HepG2 (cell line): ENCODE measurements around the gene EPB41L2. TPM values are rescaled to one million over a fixed set of nuclear protein-coding genes. Genes with fewer than 3 reads are reported as not detected.

Source experiments
- ATAC-seq: fragments of 200-7000 bp; cut with Tn5 transposase; 3 replicates; pipeline ENCODE4 v1.9.1; 2020; ENCODE audit warnings: mild to moderate bottlenecking, moderate library complexity
- BruUV-seq: library from RNA; stranded (reverse); fragments of 400-500 nt; replicated peaks from 2 replicates; lab custom pipeline; 2021; lab: Mats Ljungman, UMichigan
- CTCF ChIA-PET: fragments of 300-600 bp; formaldehyde crosslinking; extraction: SDS; loops from one replicate; lab custom pipeline; 2021; ENCODE audit warnings: low total read pairs, inconsistent platforms, low intra/inter-chr PET ratio; lab: Yijun Ruan, JAX
- POLR2A ChIA-PET: fragments of 350-600 bp; sonication (Branson Sonifier 250); formaldehyde crosslinking; loops from one replicate; lab custom pipeline; 2020; ENCODE audit warnings: antibody characterized with exemption, inconsistent platforms; lab: Yijun Ruan, JAX
- DNase-seq: peaks from one replicate; pipeline ENCODE4 v3.0.0-alpha.2; 2015; ENCODE audit warnings: low spot score
- FAIRE-seq: peaks from 3 replicates; lab custom pipeline; 2011; peaks lifted over from hg19 to GRCh38; lab: Jason Lieb, UNC
- H2AFZ ChIP-seq: one replicate; pipeline ENCODE4 v1.6.1; 2011; ENCODE audit warnings: low read length, inconsistent platforms
- H3K27ac ChIP-seq: fragments of 300-600 bp; 3 replicates; pipeline ENCODE4 v1.8.0; 2011; ENCODE audit warnings: mixed run types, mild to moderate bottlenecking, mixed read lengths, low read length, inconsistent platforms; ENCODE audit not compliant: insufficient read depth; ENCODE audit errors: extremely low read length
- H3K27me3 ChIP-seq, 2 experiments: fragments of 200-600 bp in 1 of 2; 2 replicates in 1 of 2; 3 replicates in 1 of 2; pipeline versions ENCODE4 v1.6.0 to v1.8.0; 2011; ENCODE audit warnings: low read length in 2 of 2, mild to moderate bottlenecking in 2 of 2, moderate library complexity in 2 of 2, inconsistent platforms in 1 of 2; ENCODE audit not compliant: insufficient read depth in 2 of 2, control insufficient read depth in 1 of 2
- H3K36me3 ChIP-seq, 2 experiments: fragments of 200-600 bp in 1 of 2; replicated peaks in 1 of 2; 2 replicates in 1 of 2; 3 replicates in 1 of 2; pipeline versions ENCODE4 v1.5.1 to v1.8.0; 2011; ENCODE audit warnings: low read length in 2 of 2, inconsistent platforms in 1 of 2; ENCODE audit not compliant: insufficient read depth in 2 of 2, control insufficient read depth in 1 of 2
- H3K4me1 ChIP-seq: 2 replicates; pipeline ENCODE4 v1.5.1; 2012; ENCODE audit warnings: low read length, inconsistent platforms; ENCODE audit not compliant: insufficient read depth
- H3K4me2 ChIP-seq: 2 replicates; pipeline ENCODE4 v1.6.0; 2011; ENCODE audit warnings: low read depth, low read length, inconsistent platforms
- H3K4me3 ChIP-seq, 3 experiments: fragments of 200-600 bp in 1 of 3; sonication (generic), shearing (Covaris generic) in 1 of 3; replicated peaks in 1 of 3; 2 replicates each; pipeline ENCODE4 v1.5.1; 2011 to 2016; ENCODE audit warnings: low read length in 3 of 3, inconsistent platforms in 2 of 3, low read depth in 2 of 3, mild to moderate bottlenecking in 2 of 3, control low read depth in 1 of 3, mixed read lengths in 1 of 3; ENCODE audit not compliant: insufficient read depth in 1 of 3
- H3K79me2 ChIP-seq: one replicate; pipeline ENCODE4 v1.6.1; 2011; ENCODE audit warnings: low read length, inconsistent platforms; ENCODE audit not compliant: insufficient read depth
- H3K9ac ChIP-seq: 2 replicates; pipeline ENCODE4 v1.6.0; 2011; ENCODE audit warnings: mild to moderate bottlenecking, low read depth, low read length, inconsistent platforms; ENCODE audit not compliant: insufficient read depth
- H3K9me3 ChIP-seq: 2 replicates; pipeline ENCODE4 v1.5.1; 2012; ENCODE audit warnings: mild to moderate bottlenecking, low read length
- H4K20me1 ChIP-seq: 2 replicates; pipeline ENCODE4 v1.6.0; 2011; ENCODE audit warnings: inconsistent platforms, mild to moderate bottlenecking, low read length, moderate library complexity; ENCODE audit not compliant: insufficient read depth
- AGO2 ChIP-seq: fragments of 200-400 bp; formaldehyde crosslinking; optimal IDR thresholded peaks from 2 replicates; pipeline ENCODE3; 2017; ENCODE audit warnings: mild to moderate bottlenecking, low read depth, low read length, moderate library complexity
- FOXO1 ChIP-seq: sonication (generic); formaldehyde crosslinking; IDR thresholded peaks from 2 replicates; pipeline ENCODE4 v1.4.0; 2020; ENCODE audit warnings: missing genetic modification reagents
- GATAD2A ChIP-seq: IDR thresholded peaks from 2 replicates; pipeline ENCODE4 v1.6.1; 2016
- IRX3 ChIP-seq: sonication (generic); formaldehyde crosslinking; IDR thresholded peaks from 2 replicates; pipeline ENCODE4 v1.8.1; 2023; ENCODE audit warnings: mild to moderate bottlenecking, low read depth, missing genetic modification reagents, borderline replicate concordance
- MAFG ChIP-seq: sonication (generic); formaldehyde crosslinking; IDR thresholded peaks from 2 replicates; pipeline ENCODE4 v1.5.1; 2020; ENCODE audit warnings: mild to moderate bottlenecking, missing genetic modification reagents
- MYC ChIP-seq: sonication (generic); formaldehyde crosslinking; IDR thresholded peaks from 2 replicates; pipeline ENCODE4 v1.9.0; 2021; ENCODE audit warnings: missing genetic modification reagents, borderline replicate concordance
- RARA ChIP-seq: IDR thresholded peaks from 2 replicates; pipeline ENCODE4 v1.6.1; 2016; ENCODE audit warnings: missing genetic modification reagents, missing compliant biosample characterization
- RELA ChIP-seq: sonication (generic); formaldehyde crosslinking; IDR thresholded peaks from 2 replicates; pipeline ENCODE4 v1.4.0; 2020; ENCODE audit warnings: missing genetic modification reagents
- SP4 ChIP-seq: sonication (generic); formaldehyde crosslinking; IDR thresholded peaks from 2 replicates; pipeline ENCODE4 v1.8.1; 2023; ENCODE audit warnings: mild to moderate bottlenecking, missing genetic modification reagents
- ZBTB21 ChIP-seq: sonication (generic); formaldehyde crosslinking; IDR thresholded peaks from 2 replicates; pipeline ENCODE4 v1.4.0; 2020; ENCODE audit warnings: missing genetic modification reagents
- ZFYVE20 ChIP-seq: sonication (generic); formaldehyde crosslinking; IDR thresholded peaks from 2 replicates; pipeline ENCODE4 v1.8.0; 2023; ENCODE audit warnings: low read depth, mild to moderate bottlenecking, moderate library complexity, missing genetic modification reagents, borderline replicate concordance
- ZNF230 ChIP-seq: sonication (generic); formaldehyde crosslinking; IDR thresholded peaks from 2 replicates; pipeline ENCODE4 v1.4.0; 2020; ENCODE audit warnings: mild to moderate bottlenecking, missing genetic modification reagents
- ZNF329 ChIP-seq: sonication (generic); formaldehyde crosslinking; IDR thresholded peaks from 2 replicates; pipeline ENCODE4 v1.9.0; 2021; ENCODE audit warnings: low read depth, mild to moderate bottlenecking, missing genetic modification reagents
- ZNF333 ChIP-seq: sonication (generic); formaldehyde crosslinking; IDR thresholded peaks from 2 replicates; pipeline ENCODE4 v1.4.0; 2020; ENCODE audit warnings: mild to moderate bottlenecking, missing genetic modification reagents, borderline replicate concordance
- ZNF44 ChIP-seq: sonication (generic); formaldehyde crosslinking; IDR thresholded peaks from 2 replicates; pipeline ENCODE4 v1.5.1; 2020; ENCODE audit warnings: mild to moderate bottlenecking, missing genetic modification reagents
- ZNF496 ChIP-seq: sonication (generic); formaldehyde crosslinking; IDR thresholded peaks from 2 replicates; pipeline ENCODE4 v1.8.1; 2023; ENCODE audit warnings: mild to moderate bottlenecking, moderate library complexity, missing genetic modification reagents; ENCODE audit not compliant: insufficient replicate concordance
- WGBS: methylation state at CpG from one replicate; pipeline ENCODE4 v1.1.6; 2017; ENCODE audit warnings: low lambda C conversion rate; 5-methylcytosine and 5-hydroxymethylcytosine counted together
- in situ Hi-C: cut with HindIII; loops from 2 replicates; pipeline ENCODE4 v1.10.0; 2017; ENCODE audit warnings: low pct_unique_long_range_greater_than_20kb; ENCODE audit not compliant: extremely low pct_ligation_motif_present
- intact Hi-C: fragments of 100-400 bp; cut with micrococcal nuclease; formaldehyde crosslinking; loops from one replicate; pipeline ENCODE4 v1.10.0; 2022; ENCODE audit not compliant: unreplicated experiment
- polyA plus RNA-seq, 8 experiments: library from polyadenylated mRNA; depleted of rRNA in 3 of 8; stranded (reverse) in 7 of 8; unstranded in 1 of 8; fragments of >200 nt; fragmentation: Illumina TruSeq in 4 of 8; extraction: Trizol in 4 of 8; gene quantifications; 2 replicates each; pipeline versions ENCODE4 v1.2.1 to v1.2.3, GENCODE V29; 2011 to 2016; ENCODE audit warnings: low read depth in 4 of 8, missing spikeins in 1 of 8, mixed read lengths in 1 of 8; ENCODE audit not compliant: insufficient read depth in 1 of 8
- total RNA-seq, 5 experiments: library from RNA; depleted of rRNA; stranded (reverse); fragments of >200 nt; fragmentation: Illumina TruSeq; extraction: Trizol; gene quantifications; 2 replicates each; pipeline ENCODE4 v1.2.3, GENCODE V29; 2016; ENCODE audit warnings: low read depth in 1 of 5
- TF ChIP-seq, protein P1 (sequence below): sonication (generic); formaldehyde crosslinking; IDR thresholded peaks from 2 replicates; pipeline ENCODE4 v1.9.0; 2021; ENCODE audit warnings: mild to moderate bottlenecking, missing genetic modification reagents
- TF ChIP-seq, protein P2 (sequence below): sonication (generic); formaldehyde crosslinking; IDR thresholded peaks from 2 replicates; pipeline ENCODE4 v1.8.1; 2022; ENCODE audit warnings: low read depth, mild to moderate bottlenecking, missing genetic modification reagents

Gene EPB41L2
- total and polyA plus RNA-seq, 2 of the 13 experiments (the other 11 are each of a cell fraction or from before 2014, with no cell fraction given), result 41.7 to 56.4 TPM

DNA sequence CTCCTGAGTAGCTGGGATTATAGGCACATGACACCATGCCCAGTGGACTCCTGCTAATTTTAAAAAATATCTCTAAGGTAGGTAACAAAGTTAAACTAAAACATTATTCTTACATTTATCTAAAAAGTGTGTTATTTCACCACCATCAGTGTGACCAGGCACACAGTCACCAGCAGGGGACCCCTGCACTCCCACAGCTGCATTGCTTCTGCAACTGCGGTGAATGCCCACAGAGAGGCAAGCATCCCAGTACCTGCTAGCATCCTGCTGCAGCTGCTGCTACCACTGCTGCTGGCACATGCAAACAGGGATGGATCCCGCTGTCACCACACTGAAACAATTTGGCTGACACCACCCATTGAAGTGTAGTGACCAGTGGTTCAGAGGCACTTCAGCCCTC is 21.9 kb upstream of the EPB41L2 start:
- peak; percentile 8 for FAIRE-seq
- no TSS peak for BruUV-seq
- no peak overlapping the region for H3K4me2 ChIP-seq
- TF ChIP-seq ZNF333, result no peak
- TF ChIP-seq RARA (CRISPR knock-in tag), result no peak
- TF ChIP-seq IRX3 (CRISPR knock-in tag), result no peak
- no peak for TF ChIP-seq ZNF44 (CRISPR knock-in tag)
- no peak for TF ChIP-seq ZNF230 (CRISPR knock-in tag)
- no peak for TF ChIP-seq ZBTB21 (CRISPR knock-in tag)
- TF ChIP-seq, protein P1, sequence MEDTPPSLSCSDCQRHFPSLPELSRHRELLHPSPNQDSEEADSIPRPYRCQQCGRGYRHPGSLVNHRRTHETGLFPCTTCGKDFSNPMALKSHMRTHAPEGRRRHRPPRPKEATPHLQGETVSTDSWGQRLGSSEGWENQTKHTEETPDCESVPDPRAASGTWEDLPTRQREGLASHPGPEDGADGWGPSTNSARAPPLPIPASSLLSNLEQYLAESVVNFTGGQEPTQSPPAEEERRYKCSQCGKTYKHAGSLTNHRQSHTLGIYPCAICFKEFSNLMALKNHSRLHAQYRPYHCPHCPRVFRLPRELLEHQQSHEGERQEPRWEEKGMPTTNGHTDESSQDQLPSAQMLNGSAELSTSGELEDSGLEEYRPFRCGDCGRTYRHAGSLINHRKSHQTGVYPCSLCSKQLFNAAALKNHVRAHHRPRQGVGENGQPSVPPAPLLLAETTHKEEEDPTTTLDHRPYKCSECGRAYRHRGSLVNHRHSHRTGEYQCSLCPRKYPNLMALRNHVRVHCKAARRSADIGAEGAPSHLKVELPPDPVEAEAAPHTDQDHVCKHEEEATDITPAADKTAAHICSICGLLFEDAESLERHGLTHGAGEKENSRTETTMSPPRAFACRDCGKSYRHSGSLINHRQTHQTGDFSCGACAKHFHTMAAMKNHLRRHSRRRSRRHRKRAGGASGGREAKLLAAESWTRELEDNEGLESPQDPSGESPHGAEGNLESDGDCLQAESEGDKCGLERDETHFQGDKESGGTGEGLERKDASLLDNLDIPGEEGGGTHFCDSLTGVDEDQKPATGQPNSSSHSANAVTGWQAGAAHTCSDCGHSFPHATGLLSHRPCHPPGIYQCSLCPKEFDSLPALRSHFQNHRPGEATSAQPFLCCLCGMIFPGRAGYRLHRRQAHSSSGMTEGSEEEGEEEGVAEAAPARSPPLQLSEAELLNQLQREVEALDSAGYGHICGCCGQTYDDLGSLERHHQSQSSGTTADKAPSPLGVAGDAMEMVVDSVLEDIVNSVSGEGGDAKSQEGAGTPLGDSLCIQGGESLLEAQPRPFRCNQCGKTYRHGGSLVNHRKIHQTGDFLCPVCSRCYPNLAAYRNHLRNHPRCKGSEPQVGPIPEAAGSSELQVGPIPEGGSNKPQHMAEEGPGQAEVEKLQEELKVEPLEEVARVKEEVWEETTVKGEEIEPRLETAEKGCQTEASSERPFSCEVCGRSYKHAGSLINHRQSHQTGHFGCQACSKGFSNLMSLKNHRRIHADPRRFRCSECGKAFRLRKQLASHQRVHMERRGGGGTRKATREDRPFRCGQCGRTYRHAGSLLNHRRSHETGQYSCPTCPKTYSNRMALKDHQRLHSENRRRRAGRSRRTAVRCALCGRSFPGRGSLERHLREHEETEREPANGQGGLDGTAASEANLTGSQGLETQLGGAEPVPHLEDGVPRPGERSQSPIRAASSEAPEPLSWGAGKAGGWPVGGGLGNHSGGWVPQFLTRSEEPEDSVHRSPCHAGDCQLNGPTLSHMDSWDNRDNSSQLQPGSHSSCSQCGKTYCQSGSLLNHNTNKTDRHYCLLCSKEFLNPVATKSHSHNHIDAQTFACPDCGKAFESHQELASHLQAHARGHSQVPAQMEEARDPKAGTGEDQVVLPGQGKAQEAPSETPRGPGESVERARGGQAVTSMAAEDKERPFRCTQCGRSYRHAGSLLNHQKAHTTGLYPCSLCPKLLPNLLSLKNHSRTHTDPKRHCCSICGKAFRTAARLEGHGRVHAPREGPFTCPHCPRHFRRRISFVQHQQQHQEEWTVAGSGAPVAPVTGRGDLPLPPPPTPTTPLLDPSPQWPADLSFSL (CRISPR knock-in tag), result no peak
- no peak for TF ChIP-seq AGO2
- TF ChIP-seq ZNF496 (CRISPR knock-in tag), result no peak
- no peak for TF ChIP-seq ZFYVE20
- TF ChIP-seq FOXO1 (CRISPR knock-in tag), result no peak
- TF ChIP-seq MAFG (CRISPR knock-in tag), result no peak
- TF ChIP-seq GATAD2A (CRISPR knock-in tag), result peak; percentile 23; the same call in 1 of the 2 replicates
- TF ChIP-seq SP4 (CRISPR knock-in tag), result no peak
- TF ChIP-seq, protein P2, sequence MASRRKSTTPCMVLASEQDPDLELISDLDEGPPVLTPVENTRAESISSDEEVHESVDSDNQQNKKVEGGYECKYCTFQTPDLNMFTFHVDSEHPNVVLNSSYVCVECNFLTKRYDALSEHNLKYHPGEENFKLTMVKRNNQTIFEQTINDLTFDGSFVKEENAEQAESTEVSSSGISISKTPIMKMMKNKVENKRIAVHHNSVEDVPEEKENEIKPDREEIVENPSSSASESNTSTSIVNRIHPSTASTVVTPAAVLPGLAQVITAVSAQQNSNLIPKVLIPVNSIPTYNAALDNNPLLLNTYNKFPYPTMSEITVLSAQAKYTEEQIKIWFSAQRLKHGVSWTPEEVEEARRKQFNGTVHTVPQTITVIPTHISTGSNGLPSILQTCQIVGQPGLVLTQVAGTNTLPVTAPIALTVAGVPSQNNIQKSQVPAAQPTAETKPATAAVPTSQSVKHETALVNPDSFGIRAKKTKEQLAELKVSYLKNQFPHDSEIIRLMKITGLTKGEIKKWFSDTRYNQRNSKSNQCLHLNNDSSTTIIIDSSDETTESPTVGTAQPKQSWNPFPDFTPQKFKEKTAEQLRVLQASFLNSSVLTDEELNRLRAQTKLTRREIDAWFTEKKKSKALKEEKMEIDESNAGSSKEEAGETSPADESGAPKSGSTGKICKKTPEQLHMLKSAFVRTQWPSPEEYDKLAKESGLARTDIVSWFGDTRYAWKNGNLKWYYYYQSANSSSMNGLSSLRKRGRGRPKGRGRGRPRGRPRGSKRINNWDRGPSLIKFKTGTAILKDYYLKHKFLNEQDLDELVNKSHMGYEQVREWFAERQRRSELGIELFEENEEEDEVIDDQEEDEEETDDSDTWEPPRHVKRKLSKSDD (CRISPR knock-in tag), result no peak
- 0 out of 2 replicates have a peak, but pooled peaks have one; percentile 61 for TF ChIP-seq RELA (CRISPR knock-in tag)
- TF ChIP-seq MYC, result no peak
- no peak for TF ChIP-seq ZNF329 (CRISPR knock-in tag)

More for the DNA sequence above, 21.9 kb upstream of the EPB41L2 start:
- no peaks in the 10 kb centered on the region; a peak in 1 of 5 replicates for H3K27me3 ChIP-seq
- no peaks in the 10 kb centered on the region; the same call in 1 of the 2 replicates for H3K9me3 ChIP-seq
- intact Hi-C loops, result loop anchor here (1.0 kb wide), 1 partner anchor 50 kb away; no protein-coding TSS in a partner anchor
- peaks cover 18% of the 10 kb centered on the region; the same call in 1 of the 2 replicates for H3K4me1 ChIP-seq
- 0% methylated on average over 2 of the region's 2 CpGs for WGBS
- CTCF ChIA-PET, result no interaction called here
- in situ Hi-C loops, result no loop called here
- no peak overlapping the region for H3K27ac ChIP-seq
- no peak overlapping the region for H3K9ac ChIP-seq
- H3K4me3 ChIP-seq, result no peak overlapping the region
- POLR2A ChIA-PET, result no interaction called here
- ATAC-seq (peak; percentile 100), DNase-seq (peak; percentile 49)
- no peaks in the 10 kb centered on the region for H4K20me1 ChIP-seq
- H2AFZ ChIP-seq, result no peak overlapping the region
- no peaks in the 10 kb centered on the region for H3K36me3 ChIP-seq
- H3K79me2 ChIP-seq, result no peaks in the 10 kb centered on the region
